Measurements from ENCODE around the gene REEP1.

DNA sequence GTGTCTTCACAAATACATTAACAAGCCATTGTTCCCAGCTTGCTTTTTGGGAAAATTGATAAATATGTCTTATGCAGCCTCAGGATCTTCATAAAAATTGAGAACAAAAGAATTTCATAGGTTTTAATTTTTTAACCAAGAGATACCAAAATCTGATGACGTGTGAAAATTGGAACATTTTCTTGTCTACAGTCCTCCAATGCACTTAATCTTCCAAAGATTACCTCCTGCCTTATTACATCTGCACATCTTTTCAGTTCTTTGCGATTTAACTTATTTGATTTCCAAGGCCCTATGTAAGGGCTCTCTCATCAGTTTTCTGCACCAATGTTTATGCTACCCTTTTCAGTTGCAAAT is 135.1 kb downstream of the REEP1 start:
- TF ChIP-seq, protein P1, sequence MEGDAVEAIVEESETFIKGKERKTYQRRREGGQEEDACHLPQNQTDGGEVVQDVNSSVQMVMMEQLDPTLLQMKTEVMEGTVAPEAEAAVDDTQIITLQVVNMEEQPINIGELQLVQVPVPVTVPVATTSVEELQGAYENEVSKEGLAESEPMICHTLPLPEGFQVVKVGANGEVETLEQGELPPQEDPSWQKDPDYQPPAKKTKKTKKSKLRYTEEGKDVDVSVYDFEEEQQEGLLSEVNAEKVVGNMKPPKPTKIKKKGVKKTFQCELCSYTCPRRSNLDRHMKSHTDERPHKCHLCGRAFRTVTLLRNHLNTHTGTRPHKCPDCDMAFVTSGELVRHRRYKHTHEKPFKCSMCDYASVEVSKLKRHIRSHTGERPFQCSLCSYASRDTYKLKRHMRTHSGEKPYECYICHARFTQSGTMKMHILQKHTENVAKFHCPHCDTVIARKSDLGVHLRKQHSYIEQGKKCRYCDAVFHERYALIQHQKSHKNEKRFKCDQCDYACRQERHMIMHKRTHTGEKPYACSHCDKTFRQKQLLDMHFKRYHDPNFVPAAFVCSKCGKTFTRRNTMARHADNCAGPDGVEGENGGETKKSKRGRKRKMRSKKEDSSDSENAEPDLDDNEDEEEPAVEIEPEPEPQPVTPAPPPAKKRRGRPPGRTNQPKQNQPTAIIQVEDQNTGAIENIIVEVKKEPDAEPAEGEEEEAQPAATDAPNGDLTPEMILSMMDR (IDR thresholded peaks at IDR 0.05) = no peak
- no peak for TF ChIP-seq ZFX (IDR thresholded peaks at IDR 0.05; ENCODE audit: borderline replicate concordance)
